HG03439 (cell line): ENCODE measurements around the gene PDZRN4.
"Not testable (repeated sequence)": the region's sequence is repeated elsewhere in the genome, so short reads cannot be mapped to it uniquely, and the experiment has no call there.

Source experiments
- ATAC-seq: cut with Tn5 transposase; IDR thresholded peaks from one replicate; pipeline ENCODE4 v1.9.1; 2021; ENCODE audit warnings: mild to moderate bottlenecking, moderate library complexity; ENCODE audit not compliant: unreplicated experiment

PDZRN4 gene

DNA sequence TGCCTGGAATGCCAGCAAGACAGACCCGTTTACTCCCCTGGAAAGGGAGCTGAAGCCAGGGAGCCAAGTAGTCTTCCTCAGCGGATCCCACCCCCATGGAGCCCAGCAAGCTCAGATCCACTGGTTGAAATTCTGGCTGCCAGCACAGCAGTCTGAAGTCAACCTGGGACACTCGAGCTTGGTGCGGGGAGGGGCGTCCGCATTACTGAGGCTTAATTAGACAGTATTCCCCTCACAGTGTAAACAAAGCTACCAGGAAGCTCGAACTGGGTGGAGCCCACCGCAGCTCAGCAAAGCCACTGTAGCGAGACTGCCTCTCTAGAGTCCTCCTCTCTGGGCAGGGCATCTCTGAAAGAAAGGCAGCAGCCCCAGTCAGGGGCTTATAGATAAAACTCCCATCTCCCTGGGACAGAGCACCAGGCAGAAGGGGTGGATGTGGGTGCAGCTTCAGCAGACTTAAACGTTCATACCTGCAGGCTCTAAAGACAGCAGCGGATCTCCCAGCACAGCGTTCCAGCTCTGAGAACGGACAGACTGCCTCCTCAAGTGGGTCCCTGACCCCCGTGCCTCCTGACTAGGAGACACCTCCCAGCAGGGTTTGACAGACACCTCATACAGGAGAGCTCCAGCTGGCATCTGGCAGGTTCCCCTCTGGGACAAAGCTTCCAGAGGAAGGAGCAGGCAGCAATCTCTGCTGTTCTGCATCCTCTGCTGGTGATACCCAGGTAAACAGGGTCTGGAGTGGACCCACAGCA, 92.4 kb downstream of the PDZRN4 start:
- not testable (repeated sequence) for ATAC-seq

- ATAC-seq: not testable (repeated sequence)
Measured at GRCh38 chr12:41285470-41285869, 97.3 kb downstream of the PDZRN4 start.

DNA sequence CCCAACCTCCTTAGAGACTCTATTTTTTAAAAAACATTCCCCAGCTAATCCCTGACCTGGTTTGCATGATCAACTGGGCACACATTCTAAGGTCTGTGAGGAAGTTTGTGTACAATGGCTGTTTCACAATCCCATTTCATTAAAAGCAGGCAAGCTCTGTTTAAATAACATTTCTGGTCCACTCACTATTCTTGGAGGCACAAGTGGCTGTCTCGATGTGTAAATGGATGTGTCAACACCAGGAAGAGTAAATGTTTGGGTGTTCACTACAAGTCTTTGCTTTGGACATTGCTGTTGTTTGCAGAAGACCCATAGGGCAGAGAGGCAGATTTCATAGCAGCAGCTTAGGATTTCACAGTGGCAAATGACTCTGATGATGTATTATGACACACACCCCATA, 98.3 kb downstream of the PDZRN4 start:
- ATAC-seq: no peak

- no peak for ATAC-seq
Measured at GRCh38 chr12:41287500-41288141, 99.5 kb downstream of the PDZRN4 start.

DNA sequence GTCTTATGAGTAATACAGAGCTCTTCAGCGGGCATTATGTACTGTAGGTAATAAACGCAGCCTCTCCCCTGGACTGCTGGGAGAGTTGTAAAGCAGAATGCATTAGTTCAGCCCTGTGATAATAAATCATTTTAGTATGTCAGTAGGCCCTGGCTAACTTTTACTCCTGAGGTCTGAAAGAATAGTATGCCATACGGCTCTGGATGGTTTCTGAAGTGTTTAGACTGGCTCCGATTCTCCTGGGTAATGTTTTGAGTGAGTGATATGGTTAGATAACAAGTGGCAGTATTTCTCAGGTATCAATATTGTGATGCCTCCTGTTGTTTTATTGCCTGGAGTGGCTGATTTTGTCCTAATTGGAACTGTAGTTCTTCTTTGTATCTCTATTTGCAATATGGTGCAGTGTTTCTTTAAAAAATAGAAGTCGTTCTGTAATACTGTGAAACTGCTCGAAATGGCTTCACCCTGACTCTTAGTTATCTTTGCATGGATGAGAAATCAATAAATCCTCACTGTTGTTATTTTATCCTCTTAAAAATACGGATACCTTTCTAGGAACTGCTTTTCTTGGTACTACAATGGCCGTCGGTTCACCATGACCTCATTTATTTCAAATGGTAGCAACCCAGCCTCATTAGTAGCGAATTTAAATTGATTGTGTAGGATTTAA, 100.2 kb downstream of the PDZRN4 start:
- no peak for ATAC-seq

DNA sequence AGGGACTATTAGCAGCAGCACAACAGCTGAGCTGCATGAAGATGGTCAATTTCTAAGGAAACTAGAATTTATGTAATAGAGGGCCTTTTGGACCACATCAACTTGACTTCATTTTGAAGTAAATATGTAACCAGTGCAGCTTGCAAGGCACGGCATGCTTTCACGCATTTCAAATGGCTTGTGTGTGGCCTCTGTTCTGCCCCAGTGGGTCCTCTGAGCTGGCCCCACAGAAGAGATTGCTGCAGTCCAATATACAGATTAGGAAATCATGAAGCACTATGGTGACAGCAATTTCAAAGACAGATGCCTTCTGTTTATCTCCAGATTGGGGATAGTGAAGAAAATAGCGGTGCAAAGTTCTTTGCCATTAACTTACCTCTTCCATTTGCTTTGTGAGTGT, 101.4 kb downstream of the PDZRN4 start:
- ATAC-seq: no peak

DNA sequence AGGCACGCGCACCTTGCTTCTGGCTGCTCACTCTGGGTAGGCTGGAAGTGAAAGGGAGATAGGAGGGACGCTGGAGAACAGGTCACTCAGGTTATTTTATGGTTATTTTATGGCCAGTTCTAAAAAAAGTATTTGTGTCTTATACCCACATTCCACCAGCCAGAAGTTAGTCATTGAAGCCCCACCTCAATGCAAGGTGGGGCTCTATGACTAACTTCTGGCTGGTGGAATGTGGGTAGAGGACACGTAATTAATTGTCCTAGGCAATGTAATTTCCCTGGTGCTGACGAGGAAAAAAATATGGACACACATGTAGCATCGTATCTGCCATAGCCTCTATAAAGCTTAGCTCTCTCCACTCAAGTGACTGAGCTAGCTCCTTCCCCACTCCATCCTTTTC, 104.9 kb downstream of the PDZRN4 start:
- no peak for ATAC-seq

- ATAC-seq: no peak
Measured at GRCh38 chr12:41293461-41293860, 105.3 kb downstream of the PDZRN4 start.

GRCh38 chr12:41302979-41303403, 114.9 kb downstream of the PDZRN4 start:
- ATAC-seq: no peak

DNA sequence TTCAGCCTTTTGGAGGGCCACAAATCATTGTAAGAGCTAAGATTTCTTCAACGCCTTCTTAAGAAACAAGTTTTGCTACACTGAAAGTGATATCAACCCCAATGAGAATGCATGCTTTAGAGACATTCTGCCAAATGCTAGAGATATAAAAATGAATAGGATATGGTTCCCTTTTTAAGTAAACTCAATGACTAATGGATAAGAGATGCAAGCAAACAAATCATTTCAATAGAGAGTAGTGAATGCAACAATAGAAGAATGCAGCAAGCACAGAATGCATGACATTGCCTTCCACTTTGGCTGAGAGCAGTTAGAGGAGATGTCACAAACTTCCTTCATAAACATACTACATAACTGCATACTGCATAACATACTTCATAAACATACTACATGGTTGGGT, 116.4 kb downstream of the PDZRN4 start:
- no peak for ATAC-seq

DNA sequence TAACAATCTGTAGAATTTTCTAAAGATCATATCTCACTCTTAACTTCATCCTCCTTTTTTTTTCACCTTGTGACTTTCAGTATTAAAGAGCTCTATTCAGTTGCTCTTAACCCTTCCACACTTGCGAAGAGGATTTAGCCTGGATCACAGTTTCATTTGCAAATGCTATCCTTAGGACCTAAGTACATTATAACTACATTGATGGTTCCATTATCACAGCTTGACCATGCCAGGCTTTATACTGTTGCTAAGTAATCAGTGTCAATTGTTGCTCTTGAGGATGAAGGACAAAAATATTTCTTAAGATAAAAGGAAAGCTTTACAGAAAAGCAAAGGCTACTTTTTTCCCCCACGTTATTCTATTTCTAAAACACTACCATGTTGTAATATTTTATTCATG, 122.2 kb downstream of the PDZRN4 start:
- ATAC-seq: no peak

DNA sequence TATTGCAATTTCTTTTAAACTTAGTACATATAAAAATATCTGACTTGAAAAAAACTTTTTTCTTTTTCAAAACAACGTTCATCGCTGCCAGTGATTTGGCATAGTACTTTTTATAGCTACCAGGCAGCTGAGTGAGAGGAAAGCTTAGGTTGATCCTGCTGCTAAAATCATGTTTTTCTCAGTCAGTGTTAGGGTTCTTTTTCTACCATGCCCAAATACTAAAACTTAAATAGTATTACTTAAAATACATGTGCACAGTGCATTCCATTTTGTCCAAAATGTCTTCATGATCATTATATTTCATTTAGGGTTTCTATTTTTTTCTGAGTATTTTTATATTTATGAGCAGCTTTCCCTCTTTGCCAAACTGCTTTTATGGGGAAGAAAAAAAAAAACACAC, 123.8 kb downstream of the PDZRN4 start:
- no peak for ATAC-seq

GRCh38 chr12:41312451-41312850, 124.3 kb downstream of the PDZRN4 start:
- ATAC-seq: not testable (repeated sequence)

GRCh38 chr12:41325336-41325735, 137.2 kb downstream of the PDZRN4 start:
- no peak for ATAC-seq

- ATAC-seq: no peak
Measured at GRCh38 chr12:41327096-41327895, 139.2 kb downstream of the PDZRN4 start.

DNA sequence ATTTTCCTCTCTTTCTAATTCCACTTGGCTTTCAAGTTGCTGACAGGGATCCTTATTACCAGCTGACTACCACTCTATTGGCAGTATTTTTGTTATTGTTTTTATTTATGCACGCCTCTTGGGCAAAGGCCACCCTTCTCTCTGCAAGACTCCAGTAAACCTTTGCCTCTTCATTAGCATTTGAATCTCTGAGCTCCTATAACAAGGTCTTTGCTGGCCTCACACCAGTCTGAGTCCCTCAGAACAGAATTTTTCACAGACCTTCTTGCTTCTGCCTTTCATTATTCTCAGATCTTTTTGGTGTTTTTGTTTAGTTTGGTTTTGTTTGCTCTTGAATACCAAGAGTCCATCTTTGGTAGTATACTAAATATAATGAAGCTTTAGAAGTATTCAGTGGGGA, 145.9 kb downstream of the PDZRN4 start:
- no peak for ATAC-seq

- ATAC-seq: no peak
Measured at GRCh38 chr12:41334390-41334789, 146.3 kb downstream of the PDZRN4 start.

- ATAC-seq: no peak
Measured at GRCh38 chr12:41336041-41336549, 148.0 kb downstream of the PDZRN4 start.

- ATAC-seq: no peak
Measured at GRCh38 chr12:41339784-41340183, 151.7 kb downstream of the PDZRN4 start.

DNA sequence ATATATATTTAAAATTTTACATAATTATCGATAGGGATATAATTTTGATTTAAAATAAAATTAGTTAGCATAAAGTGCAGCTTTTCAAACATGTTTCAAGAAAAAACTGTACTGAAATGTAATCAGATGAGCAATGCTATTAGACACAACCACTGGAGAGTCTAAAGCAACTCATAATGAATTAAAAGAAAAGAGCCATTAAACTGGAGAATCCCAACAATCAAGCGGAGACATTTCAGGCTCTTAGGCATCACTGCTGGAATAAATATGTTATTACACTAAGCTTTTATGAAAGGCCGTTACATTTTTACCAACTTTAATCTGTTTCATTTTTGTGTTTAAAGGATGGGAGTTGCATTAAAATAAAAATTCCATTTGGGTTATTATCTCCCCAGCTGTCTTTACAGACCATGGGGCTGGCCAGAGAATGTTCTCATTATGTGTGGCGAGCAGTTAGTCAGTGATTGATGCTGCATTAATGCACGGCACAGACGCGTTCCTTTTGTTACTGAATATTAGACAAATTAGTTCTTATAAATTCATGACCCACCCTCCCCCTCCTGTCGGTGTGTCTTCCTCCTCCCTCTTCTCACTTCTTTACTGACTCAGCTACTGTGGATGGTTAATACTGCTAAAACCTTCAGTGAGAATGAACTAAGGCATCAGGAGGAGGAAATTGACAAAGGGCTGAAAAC, 156.8 kb downstream of the PDZRN4 start:
- no peak for ATAC-seq
